KMS-11 (cell line): ENCODE measurements around the gene ERMP1.

Experiments
- H2AFZ ChIP-seq: fragments of 200-600 bp; sonication (generic); 2 replicates; pipeline ENCODE4 v1.6.1; 2016; ENCODE audit warnings: antibody characterized with exemption, mixed run types, low read depth
- H3K27ac ChIP-seq: fragments of 200-600 bp; sonication (generic); 2 replicates; pipeline ENCODE4 v1.6.1; 2016; ENCODE audit warnings: mild to moderate bottlenecking, mixed run types
- H3K27me3 ChIP-seq: fragments of 200-600 bp; sonication (generic); 2 replicates; pipeline ENCODE4 v1.6.1; 2017; ENCODE audit warnings: mild to moderate bottlenecking, low read depth, mixed run types, moderate library complexity; ENCODE audit not compliant: insufficient read depth
- H3K36me3 ChIP-seq: fragments of 200-600 bp; sonication (generic); 2 replicates; pipeline ENCODE4 v1.6.1; 2017; ENCODE audit warnings: mild to moderate bottlenecking, mixed run types; ENCODE audit not compliant: insufficient read depth
- H3K4me1 ChIP-seq: fragments of 200-600 bp; sonication (generic); 2 replicates; pipeline ENCODE4 v1.6.1; 2016; ENCODE audit warnings: mild to moderate bottlenecking, low read depth, mixed run types; ENCODE audit not compliant: poor library complexity, severe bottlenecking
- H3K4me2 ChIP-seq: fragments of 200-600 bp; sonication (generic); 2 replicates; pipeline ENCODE4 v1.7.0; 2016; ENCODE audit warnings: mild to moderate bottlenecking, mixed run types
- H3K4me3 ChIP-seq: fragments of 200-600 bp; sonication (generic); IDR thresholded peaks from 2 replicates; pipeline ENCODE4 v1.6.1; 2017; ENCODE audit warnings: low read depth, low read length, mixed read lengths; ENCODE audit not compliant: insufficient read depth
- H3K79me2 ChIP-seq: fragments of 200-600 bp; sonication (generic); 2 replicates; pipeline ENCODE4 v1.6.1; 2016; ENCODE audit warnings: low read depth, mixed run types; ENCODE audit not compliant: insufficient read depth
- H3K9ac ChIP-seq: fragments of 200-600 bp; sonication (generic); 2 replicates; pipeline ENCODE4 v1.6.1; 2016; ENCODE audit warnings: mild to moderate bottlenecking, mixed run types
- H4K20me1 ChIP-seq: fragments of 200-600 bp; sonication (generic); 2 replicates; pipeline ENCODE4 v1.6.1; 2016; ENCODE audit warnings: mild to moderate bottlenecking, mixed run types; ENCODE audit not compliant: insufficient read depth
- CTCF ChIP-seq: fragments of 200-600 bp; sonication (generic); conservative IDR thresholded peaks from 2 replicates; pipeline ENCODE4 v1.6.1; 2017; ENCODE audit warnings: low read depth, mild to moderate bottlenecking, antibody characterized with exemption, low read length, moderate library complexity, mixed read lengths

Gene ERMP1

GRCh38 chr9:5876026-5876425 lies 43.1 kb upstream of the ERMP1 start:
- Histone ChIP-seq H3K9ac (no peak overlapping the region), H3K36me3 (no peaks in the 10 kb centered on the region), H3K79me2 (no peaks in the 10 kb centered on the region), H3K27ac (no peak overlapping the region), H4K20me1 (no peaks in the 10 kb centered on the region), H3K27me3 (no peaks in the 10 kb centered on the region), H3K4me2 (no peak overlapping the region), H3K4me1 (no peaks in the 10 kb centered on the region), H2AFZ (no peak overlapping the region), H3K4me3 (no peak overlapping the region)
- TF ChIP-seq CTCF: no peak

- no peak for TF ChIP-seq CTCF
- Histone ChIP-seq H3K27me3 (no peaks in the 10 kb centered on the region), H3K79me2 (no peaks in the 10 kb centered on the region), H3K4me3 (no peak overlapping the region), H3K36me3 (no peaks in the 10 kb centered on the region), H2AFZ (no peak overlapping the region), H3K9ac (no peak overlapping the region), H3K4me1 (no peaks in the 10 kb centered on the region), H4K20me1 (no peaks in the 10 kb centered on the region), H3K27ac (no peak overlapping the region), H3K4me2 (no peak overlapping the region)
These were observed 41.1 kb upstream of the ERMP1 start for GRCh38 chr9:5874048-5874447.

- Histone ChIP-seq H3K27ac (no peak overlapping the region), H3K36me3 (no peaks in the 10 kb centered on the region), H3K79me2 (no peaks in the 10 kb centered on the region), H3K4me2 (no peak overlapping the region), H2AFZ (no peak overlapping the region), H4K20me1 (no peaks in the 10 kb centered on the region), H3K27me3 (no peaks in the 10 kb centered on the region), H3K4me3 (no peak overlapping the region), H3K4me1 (no peaks in the 10 kb centered on the region), H3K9ac (no peak overlapping the region)
- TF ChIP-seq CTCF: no peak
These were observed 40.5 kb upstream of the ERMP1 start for GRCh38 chr9:5873439-5873838.

GRCh38 chr9:5872511-5872910 lies 39.6 kb upstream of the ERMP1 start:
- no peak overlapping the region for H2AFZ ChIP-seq
- H4K20me1 ChIP-seq: no peaks in the 10 kb centered on the region
- H3K79me2 ChIP-seq: no peaks in the 10 kb centered on the region
- no peaks in the 10 kb centered on the region for H3K27me3 ChIP-seq
- no peak overlapping the region for H3K4me3 ChIP-seq
- no peaks in the 10 kb centered on the region for H3K36me3 ChIP-seq
- no peaks in the 10 kb centered on the region for H3K4me1 ChIP-seq
- no peak overlapping the region for H3K9ac ChIP-seq
- no peak overlapping the region for H3K27ac ChIP-seq
- no peak overlapping the region for H3K4me2 ChIP-seq
- TF ChIP-seq CTCF: no peak

GRCh38 chr9:5871785-5872184 lies 38.9 kb upstream of the ERMP1 start:
- Histone ChIP-seq H3K27ac (no peak overlapping the region), H4K20me1 (no peaks in the 10 kb centered on the region), H2AFZ (no peak overlapping the region), H3K4me1 (no peaks in the 10 kb centered on the region), H3K4me2 (no peak overlapping the region), H3K9ac (no peak overlapping the region), H3K79me2 (no peaks in the 10 kb centered on the region), H3K36me3 (no peaks in the 10 kb centered on the region), H3K27me3 (no peaks in the 10 kb centered on the region), H3K4me3 (no peak overlapping the region)
- no peak for TF ChIP-seq CTCF
